Mesenchymal stem cell (in vitro differentiated cells and primary cell): ENCODE data around the gene MAPK9.

Source experiments
- DNase-seq: peaks from one replicate; pipeline ENCODE4 v3.0.0-alpha.2; 2013
- H2AFZ ChIP-seq: one replicate; pipeline ENCODE4 v1.6.1; 2013; ENCODE audit warnings: low read depth, mild to moderate bottlenecking, control low read depth, inconsistent platforms, low read length, moderate library complexity
- H2AK5ac ChIP-seq: 2 replicates; pipeline ENCODE4 v1.6.1; 2013; ENCODE audit warnings: low read length, moderate library complexity, mild to moderate bottlenecking, inconsistent platforms; ENCODE audit not compliant: severe bottlenecking
- H2BK120ac ChIP-seq: one replicate; pipeline ENCODE4 v1.6.1; 2013; ENCODE audit warnings: low read depth, mild to moderate bottlenecking, inconsistent platforms, low read length, moderate library complexity
- H2BK12ac ChIP-seq, 2 experiments: one replicate each; pipeline ENCODE4 v1.6.1; 2013; ENCODE audit warnings: inconsistent platforms in 2 of 2, low read length in 2 of 2, mild to moderate bottlenecking in 2 of 2, moderate library complexity in 2 of 2, control low read depth in 1 of 2
- H2BK15ac ChIP-seq: one replicate; pipeline ENCODE4 v1.6.1; 2013; ENCODE audit warnings: mild to moderate bottlenecking, low read depth, inconsistent platforms; ENCODE audit not compliant: poor library complexity, severe bottlenecking
- H2BK5ac ChIP-seq: 2 replicates; pipeline ENCODE4 v1.6.1; 2013; ENCODE audit warnings: low read depth, mild to moderate bottlenecking, low read length, control low read depth, inconsistent platforms; ENCODE audit not compliant: poor library complexity, severe bottlenecking
- H3K14ac ChIP-seq, 2 experiments: one replicate each; pipeline ENCODE4 v1.6.1; 2013; ENCODE audit warnings: inconsistent platforms in 2 of 2, low read length in 2 of 2, control low read depth in 1 of 2, mild to moderate bottlenecking in 1 of 2, moderate library complexity in 1 of 2
- H3K18ac ChIP-seq, 2 experiments: one replicate each; pipeline ENCODE4 v1.6.1; 2013; ENCODE audit warnings: inconsistent platforms in 2 of 2, low read length in 2 of 2, control low read depth in 1 of 2, low read depth in 1 of 2, mild to moderate bottlenecking in 1 of 2
- H3K23ac ChIP-seq, 2 experiments: one replicate each; pipeline ENCODE4 v1.6.1; 2013; ENCODE audit warnings: inconsistent platforms in 2 of 2, low read length in 2 of 2, mild to moderate bottlenecking in 2 of 2, moderate library complexity in 2 of 2, control low read depth in 1 of 2
- H3K27ac ChIP-seq: 2 replicates; pipeline ENCODE4 v1.5.1; 2013; ENCODE audit warnings: mild to moderate bottlenecking, moderate library complexity, low read length, control low read depth, inconsistent platforms; ENCODE audit not compliant: poor library complexity, severe bottlenecking
- H3K27me3 ChIP-seq, 2 experiments: 2 replicates each; pipeline versions ENCODE4 v1.6.1 to v1.7.0; 2013; ENCODE audit warnings: low read length in 2 of 2, mild to moderate bottlenecking in 2 of 2, moderate library complexity in 2 of 2, control low read depth in 1 of 2, inconsistent platforms in 1 of 2; ENCODE audit not compliant: control insufficient read depth in 1 of 2, insufficient read depth in 1 of 2
- H3K36me3 ChIP-seq, 2 experiments: 2 replicates each; pipeline versions ENCODE4 v1.6.1 to v1.7.0; 2013; ENCODE audit warnings: low read length in 2 of 2, control low read depth in 1 of 2, inconsistent platforms in 1 of 2, low read depth in 1 of 2, mild to moderate bottlenecking in 1 of 2; ENCODE audit not compliant: insufficient read depth in 2 of 2, control insufficient read depth in 1 of 2
- H3K4ac ChIP-seq, 2 experiments: one replicate each; pipeline ENCODE4 v1.6.1; 2013; ENCODE audit warnings: inconsistent platforms in 2 of 2, low read length in 2 of 2, mild to moderate bottlenecking in 2 of 2, moderate library complexity in 2 of 2, control low read depth in 1 of 2, low read depth in 1 of 2
- H3K4me1 ChIP-seq: 2 replicates; pipeline ENCODE4 v1.6.1; 2013; ENCODE audit warnings: low read depth, low read length, control low read depth; ENCODE audit not compliant: control insufficient read depth, insufficient read depth
- H3K4me2 ChIP-seq: 2 replicates; pipeline ENCODE4 v1.6.1; 2013; ENCODE audit warnings: low read length, mild to moderate bottlenecking, inconsistent platforms; ENCODE audit not compliant: poor library complexity, severe bottlenecking
- H3K4me3 ChIP-seq, 2 experiments: 2 replicates each; pipeline versions ENCODE4 v1.5.1 to v1.7.0; 2013; ENCODE audit warnings: low read length in 2 of 2, mild to moderate bottlenecking in 2 of 2, control low read depth in 1 of 2, low read depth in 1 of 2; ENCODE audit not compliant: insufficient read depth in 1 of 2
- H3K79me1 ChIP-seq: replicated peaks from 2 replicates; pipeline ENCODE4 v1.6.1; 2013; ENCODE audit warnings: mild to moderate bottlenecking, control low read depth, low read length, inconsistent platforms; ENCODE audit not compliant: poor library complexity, severe bottlenecking
- H3K9ac ChIP-seq: 2 replicates; pipeline ENCODE4 v1.7.0; 2013; ENCODE audit warnings: mild to moderate bottlenecking, low read length, moderate library complexity
- H3K9me3 ChIP-seq: 2 replicates; pipeline ENCODE4 v1.7.0; 2013; ENCODE audit warnings: mild to moderate bottlenecking, low read length; ENCODE audit not compliant: control insufficient read depth
- H4K8ac ChIP-seq: one replicate; pipeline ENCODE4 v1.6.1; 2013; ENCODE audit warnings: inconsistent platforms, mild to moderate bottlenecking, low read length, moderate library complexity
- H4K91ac ChIP-seq: one replicate; pipeline ENCODE4 v1.6.1; 2013; ENCODE audit warnings: mild to moderate bottlenecking, low read length, inconsistent platforms
- WGBS: methylation state at CpG from one replicate; pipeline ENCODE4 v1.1.7; 2013; ENCODE audit warnings: mixed read lengths; 5-methylcytosine and 5-hydroxymethylcytosine counted together

The MAPK9 gene

GRCh38 chr5:180338001-180338707 is 46.3 kb upstream of the MAPK9 start:
- no peak overlapping the region for H3K14ac ChIP-seq
- peaks cover 25% of the 10 kb centered on the region for H3K79me1 ChIP-seq
- H3K4ac ChIP-seq, result no peak overlapping the region
- H2BK5ac ChIP-seq, result no peak overlapping the region
- no peak for DNase-seq
- H3K23ac ChIP-seq, result peak overlapping the region in 1 of 2 experiments; percentile 46
- H3K9ac ChIP-seq, result peak overlapping the region; percentile 17
- H4K91ac ChIP-seq, result no peak overlapping the region
- peaks cover 20% of the 10 kb centered on the region for H3K4me1 ChIP-seq
- peak overlapping the region; percentile 34 for H2AK5ac ChIP-seq
- no peak overlapping the region for H4K8ac ChIP-seq
- peaks cover 42 to 52% of the 10 kb centered on the region in 2 experiments for H3K36me3 ChIP-seq
- no peaks in the 10 kb centered on the region for H3K27me3 ChIP-seq
- no peak overlapping the region for H2BK15ac ChIP-seq
- H3K4me2 ChIP-seq, result no peak overlapping the region
- no peak overlapping the region for H3K27ac ChIP-seq
- H3K9me3 ChIP-seq, result no peaks in the 10 kb centered on the region
- H2AFZ ChIP-seq, result no peak overlapping the region
- H3K4me3 ChIP-seq, result no peak overlapping the region
- 95% methylated on average over 20 of the region's 22 CpGs for WGBS
- H2BK12ac ChIP-seq, result no peak overlapping the region
- H3K18ac ChIP-seq, result no peak overlapping the region
- no peak overlapping the region for H2BK120ac ChIP-seq

DNA sequence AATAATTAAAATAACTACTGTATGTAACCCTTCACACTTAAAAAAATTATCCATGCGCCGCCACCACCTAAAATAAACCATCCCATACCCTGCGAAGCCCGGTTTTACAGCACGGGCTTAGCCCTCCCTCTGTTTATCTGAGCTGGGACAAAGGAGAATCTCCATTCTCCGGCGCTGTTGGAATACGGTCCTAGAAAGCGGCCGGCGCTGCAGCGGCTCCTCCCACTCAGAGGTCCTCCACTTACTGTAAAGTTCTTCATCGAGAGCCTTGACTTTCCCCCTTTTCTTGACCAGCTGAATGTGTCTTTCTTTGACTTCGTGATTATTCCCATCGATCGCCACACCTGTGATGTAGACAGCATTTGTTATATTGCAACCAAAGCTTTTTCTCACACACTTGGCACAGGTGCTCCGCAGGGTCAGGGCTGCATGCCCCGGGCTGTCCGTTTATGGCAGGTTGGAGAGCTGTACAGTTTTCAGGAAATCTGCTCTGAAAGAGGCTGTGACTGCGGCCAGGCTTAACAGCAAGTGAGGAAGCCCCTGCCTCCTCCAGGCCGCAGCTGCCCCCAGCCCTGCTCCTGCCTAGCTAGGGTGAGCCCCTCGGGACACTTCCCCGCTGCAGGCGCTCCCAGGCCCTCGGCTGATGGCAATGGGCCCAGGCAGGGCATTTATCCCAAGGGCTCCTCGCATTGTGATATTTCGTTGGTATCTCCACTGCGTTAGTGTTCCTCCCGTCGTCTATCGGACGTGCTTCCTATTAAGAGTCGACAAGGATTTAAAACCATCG is 44.5 kb upstream of the MAPK9 start:
- DNase-seq, result no peak
- peaks cover 42 to 57% of the 10 kb centered on the region in 2 experiments for H3K36me3 ChIP-seq
- no peak overlapping the region for H3K9ac ChIP-seq
- no peak overlapping the region for H3K4ac ChIP-seq
- no peak overlapping the region for H2BK12ac ChIP-seq
- no peak overlapping the region for H3K23ac ChIP-seq
- H3K18ac ChIP-seq, result no peak overlapping the region
- no peaks in the 10 kb centered on the region for H3K27me3 ChIP-seq
- H3K9me3 ChIP-seq, result no peaks in the 10 kb centered on the region
- no peak overlapping the region for H2AFZ ChIP-seq
- H3K79me1 ChIP-seq, result peaks cover 23% of the 10 kb centered on the region
- no peak overlapping the region for H3K4me2 ChIP-seq
- H2BK5ac ChIP-seq, result no peak overlapping the region
- H2AK5ac ChIP-seq, result no peak overlapping the region
- H3K4me3 ChIP-seq, result no peak overlapping the region
- no peak overlapping the region for H3K27ac ChIP-seq
- H4K8ac ChIP-seq, result no peak overlapping the region
- H3K4me1 ChIP-seq, result peaks cover 18% of the 10 kb centered on the region
- no peak overlapping the region for H4K91ac ChIP-seq
- no peak overlapping the region for H3K14ac ChIP-seq
- H2BK120ac ChIP-seq, result no peak overlapping the region
- no peak overlapping the region for H2BK15ac ChIP-seq
- WGBS, result 96% methylated on average over 34 of the region's 34 CpGs

DNA sequence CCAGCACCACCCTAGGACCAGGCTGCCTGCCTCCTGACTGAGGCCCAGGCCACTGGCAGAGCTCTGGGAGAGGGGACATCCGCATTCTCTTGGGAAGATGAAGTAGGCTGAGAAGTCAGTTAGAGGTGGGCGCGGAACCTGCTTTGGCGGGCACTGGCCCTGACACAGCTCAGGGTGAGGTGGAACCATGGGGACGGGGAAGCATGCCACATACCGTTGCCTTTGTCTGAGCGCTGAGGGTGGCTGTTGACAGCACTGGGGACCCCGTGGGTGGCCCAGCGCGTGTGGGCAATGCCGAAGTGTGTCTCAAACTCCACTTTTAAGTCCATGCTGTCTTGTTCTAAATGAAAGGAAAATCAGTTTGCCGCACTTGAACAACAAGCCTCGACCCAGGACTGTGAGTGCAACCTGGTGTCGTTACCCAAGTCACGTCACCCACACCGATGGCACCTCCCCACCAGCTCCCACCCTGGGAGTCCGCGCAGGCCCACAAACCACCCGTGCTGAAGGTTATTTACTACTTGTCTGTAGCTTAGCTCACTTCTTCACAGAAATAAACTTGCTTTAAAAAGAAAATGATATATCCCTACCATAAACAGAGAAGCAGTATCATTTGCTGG is 43.8 kb upstream of the MAPK9 start:
- Histone ChIP-seq H3K4me3 (no peak overlapping the region), H3K18ac (no peak overlapping the region), H3K4me2 (no peak overlapping the region), H2BK12ac (no peak overlapping the region), H3K27ac (no peak overlapping the region), H3K23ac (no peak overlapping the region), H3K36me3 (peaks cover 42 to 57% of the 10 kb centered on the region in 2 experiments), H3K4ac (no peak overlapping the region), H2BK15ac (no peak overlapping the region), H3K27me3 (no peaks in the 10 kb centered on the region), H4K91ac (peak overlapping the region; percentile 53), H4K8ac (no peak overlapping the region), H3K9ac (no peak overlapping the region), H3K4me1 (peaks cover 19% of the 10 kb centered on the region), H2BK5ac (no peak overlapping the region), H3K79me1 (peaks cover 19% of the 10 kb centered on the region), H3K14ac (no peak overlapping the region), H3K9me3 (no peaks in the 10 kb centered on the region), H2AFZ (no peak overlapping the region), H2AK5ac (no peak overlapping the region), H2BK120ac (no peak overlapping the region)
- DNase-seq, result no peak
- WGBS, result 100% methylated on average over 19 of the region's 19 CpGs
